ENCODE measurements around the gene CD247. TPM values are rescaled to one million over a fixed set of nuclear protein-coding genes. Genes with fewer than 3 reads are reported as not detected.

CD247 gene
- total RNA-seq, 4 donors from 2014 or later, result 0.33 TPM; not detected in 3

- no peak for ATAC-seq
- no peak for DNase-seq
- in situ Hi-C loops (cut with MboI; ENCODE audit: low sequenced_read_pairs in 4 of 4) (no loop called here), intact Hi-C loops (cut with DNase I; ENCODE audit: low total_unique reads) (no loop called here)
- Histone ChIP-seq H3K4me3 (no peak overlapping the region), H3K4me1 (no peaks in the 10 kb centered on the region), H3K9me3 (no peaks in the 10 kb centered on the region), H3K27me3 (no peaks in the 10 kb centered on the region), H3K27ac (no peak overlapping the region), H3K36me3 (peaks cover 0 to 42% of the 10 kb centered on the region in 2 donors)
- TF ChIP-seq, protein P1, sequence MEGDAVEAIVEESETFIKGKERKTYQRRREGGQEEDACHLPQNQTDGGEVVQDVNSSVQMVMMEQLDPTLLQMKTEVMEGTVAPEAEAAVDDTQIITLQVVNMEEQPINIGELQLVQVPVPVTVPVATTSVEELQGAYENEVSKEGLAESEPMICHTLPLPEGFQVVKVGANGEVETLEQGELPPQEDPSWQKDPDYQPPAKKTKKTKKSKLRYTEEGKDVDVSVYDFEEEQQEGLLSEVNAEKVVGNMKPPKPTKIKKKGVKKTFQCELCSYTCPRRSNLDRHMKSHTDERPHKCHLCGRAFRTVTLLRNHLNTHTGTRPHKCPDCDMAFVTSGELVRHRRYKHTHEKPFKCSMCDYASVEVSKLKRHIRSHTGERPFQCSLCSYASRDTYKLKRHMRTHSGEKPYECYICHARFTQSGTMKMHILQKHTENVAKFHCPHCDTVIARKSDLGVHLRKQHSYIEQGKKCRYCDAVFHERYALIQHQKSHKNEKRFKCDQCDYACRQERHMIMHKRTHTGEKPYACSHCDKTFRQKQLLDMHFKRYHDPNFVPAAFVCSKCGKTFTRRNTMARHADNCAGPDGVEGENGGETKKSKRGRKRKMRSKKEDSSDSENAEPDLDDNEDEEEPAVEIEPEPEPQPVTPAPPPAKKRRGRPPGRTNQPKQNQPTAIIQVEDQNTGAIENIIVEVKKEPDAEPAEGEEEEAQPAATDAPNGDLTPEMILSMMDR (IDR thresholded peaks at IDR 0.05 in 4 of 5, conservative IDR thresholded peaks at IDR 0.05 in 1 of 5), result no peak
- no peak for TF ChIP-seq POLR2A (IDR thresholded peaks at IDR 0.05)
Measured at GRCh38 chr1:167416506-167416905, 101.8 kb downstream of the CD247 start.

GRCh38 chr1:167413328-167413727, 105.0 kb downstream of the CD247 start:
- DNase-seq, result no peak
- H3K27ac ChIP-seq, result no peak overlapping the region
- no peaks in the 10 kb centered on the region for H3K27me3 ChIP-seq
- in situ Hi-C loops (cut with MboI; ENCODE audit: low sequenced_read_pairs in 4 of 4) (no loop called here), intact Hi-C loops (cut with DNase I; ENCODE audit: low total_unique reads) (no loop called here)
- no peak for ATAC-seq
- peaks cover 0 to 42% of the 10 kb centered on the region in 2 donors for H3K36me3 ChIP-seq
- no peak for TF ChIP-seq POLR2A (IDR thresholded peaks at IDR 0.05)
- TF ChIP-seq, protein P1 (IDR thresholded peaks at IDR 0.05 in 4 of 5, conservative IDR thresholded peaks at IDR 0.05 in 1 of 5), result no peak
- no peaks in the 10 kb centered on the region for H3K9me3 ChIP-seq
- no peak overlapping the region for H3K4me3 ChIP-seq
- no peaks in the 10 kb centered on the region for H3K4me1 ChIP-seq

GRCh38 chr1:167412920-167413319, 105.4 kb downstream of the CD247 start:
- TF ChIP-seq, protein P1 (IDR thresholded peaks at IDR 0.05 in 4 of 5, conservative IDR thresholded peaks at IDR 0.05 in 1 of 5), result no peak
- TF ChIP-seq POLR2A (IDR thresholded peaks at IDR 0.05), result no peak
- ATAC-seq, result no peak
- in situ Hi-C loops (cut with MboI; ENCODE audit: low sequenced_read_pairs in 4 of 4), result no loop called here
- Histone ChIP-seq H3K4me1 (no peaks in the 10 kb centered on the region), H3K9me3 (no peaks in the 10 kb centered on the region), H3K4me3 (no peak overlapping the region), H3K27me3 (no peaks in the 10 kb centered on the region), H3K27ac (no peak overlapping the region), H3K36me3 (peaks cover 0 to 42% of the 10 kb centered on the region in 2 donors)
- intact Hi-C loops (cut with DNase I; ENCODE audit: low total_unique reads), result no loop called here
- DNase-seq, result no peak

DNA sequence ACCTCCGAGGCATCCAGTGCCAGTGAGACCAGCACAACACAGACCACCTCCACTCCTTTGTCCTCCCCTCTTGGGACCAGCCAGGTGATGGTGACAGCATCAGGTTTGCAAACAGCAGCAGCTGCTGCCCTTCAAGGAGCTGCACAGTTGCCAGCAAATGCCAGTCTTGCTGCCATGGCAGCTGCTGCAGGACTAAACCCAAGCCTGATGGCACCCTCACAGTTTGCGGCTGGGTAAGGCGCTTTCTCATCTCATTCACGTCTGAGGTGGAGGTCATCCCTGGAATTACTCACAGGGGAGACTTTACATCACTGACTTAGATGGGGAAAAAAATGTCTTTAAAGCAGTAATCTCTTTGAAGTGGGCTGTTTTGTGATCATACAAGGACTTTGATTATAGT, 106.3 kb downstream of the CD247 start:
- Histone ChIP-seq H3K4me1 (no peaks in the 10 kb centered on the region), H3K36me3 (peaks cover 0 to 42% of the 10 kb centered on the region in 2 donors), H3K4me3 (no peak overlapping the region), H3K27me3 (no peaks in the 10 kb centered on the region), H3K27ac (no peak overlapping the region), H3K9me3 (no peaks in the 10 kb centered on the region)
- in situ Hi-C loops (cut with MboI; ENCODE audit: low sequenced_read_pairs in 4 of 4) (no loop called here), intact Hi-C loops (cut with DNase I; ENCODE audit: low total_unique reads) (no loop called here)
- peak in 1 of 2 donors; percentile 70 for ATAC-seq
- peak in 1 of 2 donors; percentile 32 for DNase-seq
- no peak for TF ChIP-seq POLR2A (IDR thresholded peaks at IDR 0.05)
- TF ChIP-seq, protein P1 (IDR thresholded peaks at IDR 0.05 in 4 of 5, conservative IDR thresholded peaks at IDR 0.05 in 1 of 5), result no peak

GRCh38 chr1:167409183-167409582, 109.1 kb downstream of the CD247 start:
- TF ChIP-seq, protein P1 (IDR thresholded peaks at IDR 0.05 in 4 of 5, conservative IDR thresholded peaks at IDR 0.05 in 1 of 5), result no peak
- TF ChIP-seq POLR2A (IDR thresholded peaks at IDR 0.05), result no peak
- in situ Hi-C loops (cut with MboI; ENCODE audit: low sequenced_read_pairs in 4 of 4) (loop anchor here in 1 of 4 donors (10.0 kb wide), 1 partner anchor 126 kb away; no protein-coding TSS in a partner anchor), intact Hi-C loops (cut with DNase I; ENCODE audit: low total_unique reads) (no loop called here)
- no peaks in the 10 kb centered on the region for H3K4me1 ChIP-seq
- H3K9me3 ChIP-seq, result no peaks in the 10 kb centered on the region
- DNase-seq (no peak), ATAC-seq (no peak)
- peaks cover 0 to 21% of the 10 kb centered on the region in 2 donors for H3K36me3 ChIP-seq
- no peak overlapping the region for H3K27ac ChIP-seq
- no peak overlapping the region for H3K4me3 ChIP-seq
- H3K27me3 ChIP-seq, result no peaks in the 10 kb centered on the region
